Peyer's patch (tissue), 4 donors: ENCODE data around the gene SUGCT. TPM values are rescaled to one million over a fixed set of nuclear protein-coding genes. Genes with fewer than 3 reads are reported as not detected.

Experiments
- DNase-seq, 3 donors: peaks; one replicate each; pipeline ENCODE4 v3.0.0-alpha.2; 2017 to 2019
- H3K27ac ChIP-seq, 4 donors: fragments of 200-600 bp; sonication (generic); one replicate each; pipeline ENCODE4 v1.5.1; 2016 to 2019
- H3K27me3 ChIP-seq, 2 donors: fragments of 200-600 bp; sonication (generic); one replicate each; pipeline ENCODE4 v1.5.1; 2019
- H3K36me3 ChIP-seq, 3 donors: fragments of 200-600 bp; sonication (generic); one replicate each; pipeline ENCODE4 v1.5.1; 2016 to 2019
- H3K4me1 ChIP-seq, 4 donors: fragments of 200-600 bp; sonication (generic); one replicate each; pipeline ENCODE4 v1.5.1; 2016 to 2019
- H3K4me3 ChIP-seq, 4 donors: fragments of 200-600 bp; sonication (generic); 1 replicate in 3 of 4; 2 replicates in 1 of 4; pipeline ENCODE4 v1.5.1; 2016 to 2019; ENCODE audit warnings: mild to moderate bottlenecking in 1 of 4
- H3K9me3 ChIP-seq, 4 donors: fragments of 200-600 bp; sonication (generic); one replicate each; pipeline ENCODE4 v1.5.1; 2016 to 2019; ENCODE audit warnings: mild to moderate bottlenecking in 1 of 4
- POLR2A ChIP-seq, 2 donors: fragments of 450-650 bp; IDR thresholded peaks; one replicate each; pipeline ENCODE4 v1.5.1; 2017; ENCODE audit warnings: antibody characterized with exemption in 2 of 2, mild to moderate bottlenecking in 2 of 2, moderate library complexity in 2 of 2
- total RNA-seq, 4 donors: library from RNA; depleted of rRNA; stranded (reverse); fragments of >200 nt; gene quantifications; one replicate each; pipeline ENCODE4 v1.1.0, GENCODE V29; 2016
- TF ChIP-seq, protein P1 (sequence below), 6 experiments: fragments of 450-650 bp in 4 of 6; fragments of 200-600 bp in 2 of 6; sonication (generic) in 1 of 6; IDR thresholded peaks; one replicate each; pipeline ENCODE4 v1.5.1; 2017 to 2019; ENCODE audit warnings: antibody characterized with exemption in 6 of 6, mild to moderate bottlenecking in 3 of 6, moderate library complexity in 1 of 6

The SUGCT gene
- total RNA-seq, 4 donors from 2014 or later, result 6.4 to 8.9 (median 8.3) TPM; not detected in 1

DNA sequence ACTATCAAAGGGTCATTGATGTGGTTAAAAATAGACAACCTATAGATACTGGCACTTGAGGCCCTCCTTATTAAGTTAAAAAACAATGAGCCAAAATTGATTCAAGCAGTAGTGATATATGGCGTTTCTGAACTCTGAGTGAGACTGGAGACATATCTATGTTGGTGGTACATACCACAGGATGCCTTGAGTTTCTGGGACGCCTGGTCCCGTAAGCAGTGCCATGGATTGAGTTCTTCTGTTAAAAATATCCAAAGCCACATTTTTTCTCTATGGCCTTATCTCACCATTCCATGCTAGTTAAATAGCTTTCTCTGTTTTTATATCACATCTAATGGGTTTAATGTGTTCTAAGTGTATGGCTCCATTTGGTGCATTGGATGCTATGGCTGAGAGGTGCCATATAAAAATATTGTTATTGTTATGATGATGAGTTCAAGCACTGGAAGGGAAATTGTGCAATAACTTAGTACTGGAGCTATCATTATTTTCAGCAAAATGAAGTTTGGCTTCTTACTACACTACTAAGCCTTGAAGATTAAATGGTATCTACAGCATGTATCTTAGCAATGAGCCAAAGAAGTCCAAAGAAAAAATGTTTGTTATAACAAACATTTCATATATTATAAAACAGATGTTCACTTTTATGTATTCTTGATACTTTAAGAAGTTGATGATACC, 713.9 kb downstream of the SUGCT start:
- H3K36me3 ChIP-seq, result no peaks in the 10 kb centered on the region
- DNase-seq, result no peak
- no peaks in the 10 kb centered on the region for H3K4me1 ChIP-seq
- no peak overlapping the region for H3K4me3 ChIP-seq
- H3K27ac ChIP-seq, result no peak overlapping the region
- TF ChIP-seq, protein P1, sequence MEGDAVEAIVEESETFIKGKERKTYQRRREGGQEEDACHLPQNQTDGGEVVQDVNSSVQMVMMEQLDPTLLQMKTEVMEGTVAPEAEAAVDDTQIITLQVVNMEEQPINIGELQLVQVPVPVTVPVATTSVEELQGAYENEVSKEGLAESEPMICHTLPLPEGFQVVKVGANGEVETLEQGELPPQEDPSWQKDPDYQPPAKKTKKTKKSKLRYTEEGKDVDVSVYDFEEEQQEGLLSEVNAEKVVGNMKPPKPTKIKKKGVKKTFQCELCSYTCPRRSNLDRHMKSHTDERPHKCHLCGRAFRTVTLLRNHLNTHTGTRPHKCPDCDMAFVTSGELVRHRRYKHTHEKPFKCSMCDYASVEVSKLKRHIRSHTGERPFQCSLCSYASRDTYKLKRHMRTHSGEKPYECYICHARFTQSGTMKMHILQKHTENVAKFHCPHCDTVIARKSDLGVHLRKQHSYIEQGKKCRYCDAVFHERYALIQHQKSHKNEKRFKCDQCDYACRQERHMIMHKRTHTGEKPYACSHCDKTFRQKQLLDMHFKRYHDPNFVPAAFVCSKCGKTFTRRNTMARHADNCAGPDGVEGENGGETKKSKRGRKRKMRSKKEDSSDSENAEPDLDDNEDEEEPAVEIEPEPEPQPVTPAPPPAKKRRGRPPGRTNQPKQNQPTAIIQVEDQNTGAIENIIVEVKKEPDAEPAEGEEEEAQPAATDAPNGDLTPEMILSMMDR (IDR thresholded peaks at IDR 0.05), result no peak
- TF ChIP-seq POLR2A (IDR thresholded peaks at IDR 0.05), result no peak
- no peaks in the 10 kb centered on the region for H3K9me3 ChIP-seq
- H3K27me3 ChIP-seq, result no peaks in the 10 kb centered on the region

DNA sequence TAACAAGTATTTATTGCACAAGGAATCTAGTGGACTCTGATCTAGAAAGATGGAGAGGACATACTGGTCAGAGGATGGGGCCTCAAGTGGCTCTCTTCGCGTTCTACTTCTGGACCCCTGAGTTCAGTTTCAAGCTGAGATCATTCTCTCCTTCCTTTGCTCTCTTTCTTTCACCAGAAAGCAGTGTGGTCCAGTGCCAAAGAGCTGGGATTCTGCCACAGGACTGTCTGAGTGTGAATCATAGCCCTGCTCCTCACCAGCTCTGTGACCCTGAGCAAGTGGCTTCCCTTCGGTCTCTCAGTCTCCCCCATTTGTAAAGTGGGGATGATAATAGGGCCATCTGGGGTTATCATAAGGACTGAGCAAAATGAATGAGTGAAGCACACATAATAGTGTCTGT, 715.2 kb downstream of the SUGCT start:
- no peaks in the 10 kb centered on the region for H3K36me3 ChIP-seq
- H3K27ac ChIP-seq, result no peak overlapping the region
- H3K9me3 ChIP-seq, result no peaks in the 10 kb centered on the region
- H3K4me3 ChIP-seq, result no peak overlapping the region
- H3K27me3 ChIP-seq, result no peaks in the 10 kb centered on the region
- H3K4me1 ChIP-seq, result no peaks in the 10 kb centered on the region
- no peak for DNase-seq
- TF ChIP-seq POLR2A (IDR thresholded peaks at IDR 0.05), result no peak

DNA sequence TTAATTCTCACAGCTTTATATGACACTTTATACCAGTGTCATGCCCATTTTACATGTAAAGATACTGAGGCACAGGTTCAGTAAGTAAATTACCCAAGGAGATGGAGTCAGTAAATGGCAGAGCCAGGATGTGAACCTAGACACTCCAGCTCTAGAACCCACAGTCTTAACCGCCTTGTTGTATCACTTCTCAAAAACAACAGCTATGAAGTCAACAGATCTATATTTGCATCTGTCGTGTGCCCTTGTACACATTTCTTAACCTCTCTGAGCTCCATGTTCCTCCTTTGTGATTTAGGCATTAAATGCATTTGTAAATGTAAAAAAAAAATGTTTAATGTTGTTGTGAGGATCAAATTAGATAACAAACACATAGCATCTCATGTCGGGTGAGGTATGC, 716.2 kb downstream of the SUGCT start:
- H3K9me3 ChIP-seq, result no peaks in the 10 kb centered on the region
- TF ChIP-seq, protein P1 (IDR thresholded peaks at IDR 0.05), result no peak
- no peak for TF ChIP-seq POLR2A (IDR thresholded peaks at IDR 0.05)
- H3K27ac ChIP-seq, result no peak overlapping the region
- no peaks in the 10 kb centered on the region for H3K4me1 ChIP-seq
- no peak overlapping the region for H3K4me3 ChIP-seq
- no peaks in the 10 kb centered on the region for H3K27me3 ChIP-seq
- no peaks in the 10 kb centered on the region for H3K36me3 ChIP-seq
- no peak for DNase-seq

DNA sequence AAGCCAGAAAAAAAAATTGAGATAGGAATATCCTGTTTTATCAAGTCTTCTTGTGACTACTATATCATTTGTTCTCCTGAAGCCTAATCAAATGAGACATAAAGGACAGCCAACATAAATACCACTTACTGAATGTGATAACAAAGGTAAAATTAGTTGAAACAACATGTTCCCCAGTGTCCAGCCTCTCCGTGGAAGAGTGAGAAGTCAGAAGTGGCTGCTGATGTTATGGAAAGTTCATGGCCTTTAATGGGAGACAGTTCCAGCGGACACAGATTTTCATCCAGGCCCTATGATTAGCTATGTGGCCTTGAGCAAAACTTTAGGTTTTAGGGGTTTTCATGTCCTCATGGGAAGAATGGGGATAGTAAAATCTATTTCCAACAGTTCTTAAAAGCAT, 724.3 kb downstream of the SUGCT start:
- DNase-seq, result no peak
- Histone ChIP-seq H3K27me3 (no peaks in the 10 kb centered on the region), H3K27ac (no peak overlapping the region), H3K4me3 (no peak overlapping the region), H3K9me3 (no peaks in the 10 kb centered on the region), H3K4me1 (no peaks in the 10 kb centered on the region), H3K36me3 (no peaks in the 10 kb centered on the region)
- TF ChIP-seq, protein P1 (IDR thresholded peaks at IDR 0.05), result no peak
- TF ChIP-seq POLR2A (IDR thresholded peaks at IDR 0.05), result no peak

GRCh38 chr7:40859965-40860543, 725.2 kb downstream of the SUGCT start:
- no peak overlapping the region for H3K4me3 ChIP-seq
- H3K36me3 ChIP-seq, result no peaks in the 10 kb centered on the region
- no peak overlapping the region for H3K27ac ChIP-seq
- DNase-seq, result no peak
- no peaks in the 10 kb centered on the region for H3K4me1 ChIP-seq
- H3K9me3 ChIP-seq, result no peaks in the 10 kb centered on the region
- TF ChIP-seq POLR2A (IDR thresholded peaks at IDR 0.05), result no peak
- TF ChIP-seq, protein P1 (IDR thresholded peaks at IDR 0.05), result no peak
- no peaks in the 10 kb centered on the region for H3K27me3 ChIP-seq

- no peaks in the 10 kb centered on the region for H3K27me3 ChIP-seq
- no peak overlapping the region for H3K27ac ChIP-seq
- DNase-seq, result no peak
- H3K9me3 ChIP-seq, result no peaks in the 10 kb centered on the region
- H3K36me3 ChIP-seq, result no peaks in the 10 kb centered on the region
- H3K4me1 ChIP-seq, result no peaks in the 10 kb centered on the region
- H3K4me3 ChIP-seq, result no peak overlapping the region
- TF ChIP-seq POLR2A (IDR thresholded peaks at IDR 0.05), result no peak
- TF ChIP-seq, protein P1 (IDR thresholded peaks at IDR 0.05), result no peak
Measured at GRCh38 chr7:40865441-40866233, 730.8 kb downstream of the SUGCT start.
